HG03575 (cell line): ENCODE data around the gene PLCXD1.
"Not testable (repeated sequence)": the region's sequence is repeated elsewhere in the genome, so short reads cannot be mapped to it uniquely, and the experiment has no call there.

ENCODE experiments used
- ATAC-seq: cut with Tn5 transposase; IDR thresholded peaks from one replicate; pipeline ENCODE4 v1.9.1; 2021; ENCODE audit not compliant: unreplicated experiment, insufficient number of reproducible peaks, low FRiP score; ENCODE audit errors: extremely low read depth

PLCXD1 gene

GRCh38 chrX:345020-345925 is 64.1 kb downstream of the PLCXD1 start:
- no peak for ATAC-seq

GRCh38 chrX:346034-346813 is 65.0 kb downstream of the PLCXD1 start:
- no peak for ATAC-seq

- no peak for ATAC-seq
These were observed 66.4 kb downstream of the PLCXD1 start for GRCh38 chrX:347351-348117.

GRCh38 chrX:348461-349117 is 67.4 kb downstream of the PLCXD1 start:
- ATAC-seq, result no peak

- ATAC-seq, result no peak
These were observed 68.0 kb downstream of the PLCXD1 start for GRCh38 chrX:349196-349595.

GRCh38 chrX:349702-350101 is 68.5 kb downstream of the PLCXD1 start:
- no peak for ATAC-seq

GRCh38 chrX:350148-350533 is 69.0 kb downstream of the PLCXD1 start:
- no peak for ATAC-seq

- no peak for ATAC-seq
These were observed 69.5 kb downstream of the PLCXD1 start for GRCh38 chrX:350534-351323.

GRCh38 chrX:351324-351641 is 70.1 kb downstream of the PLCXD1 start:
- ATAC-seq, result not testable (repeated sequence)

GRCh38 chrX:351736-352135 is 70.6 kb downstream of the PLCXD1 start:
- no peak for ATAC-seq

- ATAC-seq, result no peak
These were observed 71.0 kb downstream of the PLCXD1 start for GRCh38 chrX:352181-352580.

GRCh38 chrX:352582-353314 is 71.6 kb downstream of the PLCXD1 start:
- ATAC-seq, result no peak
